Keratinocyte (primary cell): ENCODE measurements around the gene BBS2. TPM values are rescaled to one million over a fixed set of nuclear protein-coding genes. Genes with fewer than 3 reads are reported as not detected.

Experiments
- DNase-seq: peaks from one replicate; pipeline ENCODE4 v3.0.0-alpha.2; 2011; ENCODE audit warnings: low read depth, missing footprints, low spot score
- FAIRE-seq: peaks from 2 replicates; lab custom pipeline; 2011; peaks lifted over from hg19 to GRCh38; lab: Jason Lieb, UNC
- H2AFZ ChIP-seq: 2 replicates; pipeline ENCODE4 v1.6.0; 2012; ENCODE audit warnings: low read length, control low read depth, inconsistent platforms; ENCODE audit not compliant: control insufficient read depth
- H3K27ac ChIP-seq: 2 replicates; pipeline ENCODE4 v1.5.1; 2011; ENCODE audit warnings: low read length; ENCODE audit not compliant: control insufficient read depth, insufficient read depth
- H3K27me3 ChIP-seq: 3 replicates; pipeline ENCODE4 v1.6.0; 2011; ENCODE audit warnings: low read length; ENCODE audit not compliant: control insufficient read depth, insufficient read depth; ENCODE audit errors: extremely low read depth
- H3K36me3 ChIP-seq, 2 experiments: 2 replicates in 1 of 2; 3 replicates in 1 of 2; pipeline ENCODE4 v1.5.1; 2011; ENCODE audit warnings: low read length in 2 of 2, mild to moderate bottlenecking in 1 of 2; ENCODE audit not compliant: control insufficient read depth in 2 of 2, insufficient read depth in 2 of 2; ENCODE audit errors: extremely low read depth in 1 of 2
- H3K4me1 ChIP-seq: 3 replicates; pipeline ENCODE4 v1.5.1; 2011; ENCODE audit warnings: low read length; ENCODE audit not compliant: control insufficient read depth, insufficient read depth; ENCODE audit errors: extremely low read depth
- H3K4me2 ChIP-seq: 3 replicates; pipeline ENCODE4 v1.6.0; 2011; ENCODE audit warnings: low read depth, low read length; ENCODE audit not compliant: control insufficient read depth, insufficient read depth; ENCODE audit errors: extremely low read depth
- H3K4me3 ChIP-seq, 3 experiments: fragments of 200-600 bp in 1 of 3; sonication (generic) in 1 of 3; 2 replicates in 2 of 3; 3 replicates in 1 of 3; pipeline ENCODE4 v1.5.1; 2011 to 2016; ENCODE audit warnings: low read length in 3 of 3, mild to moderate bottlenecking in 3 of 3, control low read depth in 2 of 3, inconsistent platforms in 1 of 3, low read depth in 1 of 3, mixed read lengths in 1 of 3, mixed run types in 1 of 3, moderate library complexity in 1 of 3; ENCODE audit not compliant: control insufficient read depth in 2 of 3, insufficient read depth in 2 of 3; ENCODE audit errors: extremely low read depth in 1 of 3
- H3K79me2 ChIP-seq: 2 replicates; pipeline ENCODE4 v1.6.0; 2012; ENCODE audit warnings: low read length; ENCODE audit not compliant: control insufficient read depth, insufficient read depth
- H3K9ac ChIP-seq: 3 replicates; pipeline ENCODE4 v1.6.0; 2011; ENCODE audit warnings: low read length; ENCODE audit not compliant: control insufficient read depth, insufficient read depth; ENCODE audit errors: extremely low read depth
- H3K9me1 ChIP-seq: 3 replicates; pipeline ENCODE4 v1.6.0; 2011; ENCODE audit warnings: low read length; ENCODE audit not compliant: control insufficient read depth, insufficient read depth; ENCODE audit errors: extremely low read depth
- H3K9me3 ChIP-seq: 2 replicates; pipeline ENCODE4 v1.5.1; 2012; ENCODE audit warnings: low read depth, low read length; ENCODE audit not compliant: control insufficient read depth
- H4K20me1 ChIP-seq: 3 replicates; pipeline ENCODE4 v1.6.0; 2011; ENCODE audit warnings: low read length; ENCODE audit not compliant: control insufficient read depth, insufficient read depth; ENCODE audit errors: extremely low read depth
- CTCF ChIP-seq, 3 experiments: IDR thresholded peaks in 1 of 3; conservative IDR thresholded peaks in 1 of 3; optimal IDR thresholded peaks in 1 of 3; 2 replicates in 2 of 3; 3 replicates in 1 of 3; pipeline versions ENCODE3 to v1.5.1; 2011; ENCODE audit warnings: low read length in 3 of 3, mild to moderate bottlenecking in 3 of 3, moderate library complexity in 2 of 3, control low read depth in 1 of 3, inconsistent platforms in 1 of 3; ENCODE audit not compliant: insufficient read depth in 2 of 3; ENCODE audit errors: extremely low read depth in 1 of 3
- EZH2 ChIP-seq: IDR thresholded peaks from one replicate; pipeline ENCODE4 v1.6.1; 2012; ENCODE audit warnings: inconsistent platforms, mild to moderate bottlenecking, low read length, moderate library complexity
- dilution Hi-C: fragments of 300-500 bp; cut with MboI; formaldehyde crosslinking; loops from one replicate; pipeline ENCODE4 v1.7.0; 2020; ENCODE audit warnings: low sequenced_read_pairs; ENCODE audit not compliant: extremely low pct_ligation_motif_present
- polyA plus RNA-seq, 5 experiments: library from polyadenylated mRNA; depleted of rRNA in 3 of 5; stranded (reverse) in 3 of 5; stranded (forward) in 1 of 5; unstranded in 1 of 5; fragments of >200 nt; gene quantifications; 1 replicate in 1 of 5; 2 replicates in 3 of 5; 3 replicates in 1 of 5; pipeline versions ENCODE4 v1.2.1 to v1.2.3, GENCODE V29; 2011 to 2012; ENCODE audit warnings: missing spikeins in 2 of 5, low read depth in 1 of 5, low replicate concordance in 1 of 5

BBS2 gene
- polyA plus RNA-seq, 1 donor (not counting 4 experiments of a cell fraction or from before 2014, with no cell fraction given) = 76.1 TPM

GRCh38 chr16:56559109-56559508 lies 39.3 kb upstream of the BBS2 start:
- Histone ChIP-seq H3K4me3 (no peak overlapping the region), H3K9me1 (no peaks in the 10 kb centered on the region), H3K4me2 (no peak overlapping the region), H2AFZ (no peak overlapping the region), H4K20me1 (no peaks in the 10 kb centered on the region), H3K36me3 (no peaks in the 10 kb centered on the region), H3K4me1 (peaks cover 12% of the 10 kb centered on the region), H3K9ac (no peak overlapping the region), H3K27me3 (no peaks in the 10 kb centered on the region), H3K79me2 (no peaks in the 10 kb centered on the region), H3K9me3 (no peaks in the 10 kb centered on the region), H3K27ac (no peak overlapping the region)
- dilution Hi-C loops = no loop called here
- no peak for TF ChIP-seq EZH2
- no peak for TF ChIP-seq CTCF (optimal IDR thresholded peaks at IDR 0.05 in 1 of 3, IDR thresholded peaks at IDR 0.05 in 1 of 3, conservative IDR thresholded peaks at IDR 0.05 in 1 of 3; ENCODE audit: extremely low read depth in 1 of 3, insufficient read depth in 2 of 3, low read length in 3 of 3)
- no peak for FAIRE-seq
- no peak for DNase-seq

- H3K27me3 ChIP-seq = no peaks in the 10 kb centered on the region
- H3K4me2 ChIP-seq = no peak overlapping the region
- FAIRE-seq (peak; percentile 100), DNase-seq (no peak)
- peaks cover 12% of the 10 kb centered on the region for H3K4me1 ChIP-seq
- no peaks in the 10 kb centered on the region for H3K9me1 ChIP-seq
- no peaks in the 10 kb centered on the region for H3K79me2 ChIP-seq
- no peaks in the 10 kb centered on the region for H3K36me3 ChIP-seq
- no peak overlapping the region for H3K4me3 ChIP-seq
- no peaks in the 10 kb centered on the region for H3K9me3 ChIP-seq
- TF ChIP-seq EZH2 (no peak), CTCF (optimal IDR thresholded peaks at IDR 0.05 in 1 of 3, IDR thresholded peaks at IDR 0.05 in 1 of 3, conservative IDR thresholded peaks at IDR 0.05 in 1 of 3; ENCODE audit: extremely low read depth in 1 of 3, insufficient read depth in 2 of 3, low read length in 3 of 3) (no peak)
- no peak overlapping the region for H3K27ac ChIP-seq
- dilution Hi-C loops = no loop called here
- H3K9ac ChIP-seq = no peak overlapping the region
- no peak overlapping the region for H2AFZ ChIP-seq
- H4K20me1 ChIP-seq = no peaks in the 10 kb centered on the region
These were observed 38.4 kb upstream of the BBS2 start for GRCh38 chr16:56558024-56558747.
